ENCODE results near the gene FASN. TPM values are rescaled to one million over a fixed set of nuclear protein-coding genes. Genes with fewer than 3 reads are reported as not detected.
A peak's percentile ranks its signal among the peaks of the same experiment; 100 is the strongest.

Gene FASN
- total and polyA plus RNA-seq, 8 donors = 22.8 to 268 (median 81.6) TPM

DNA sequence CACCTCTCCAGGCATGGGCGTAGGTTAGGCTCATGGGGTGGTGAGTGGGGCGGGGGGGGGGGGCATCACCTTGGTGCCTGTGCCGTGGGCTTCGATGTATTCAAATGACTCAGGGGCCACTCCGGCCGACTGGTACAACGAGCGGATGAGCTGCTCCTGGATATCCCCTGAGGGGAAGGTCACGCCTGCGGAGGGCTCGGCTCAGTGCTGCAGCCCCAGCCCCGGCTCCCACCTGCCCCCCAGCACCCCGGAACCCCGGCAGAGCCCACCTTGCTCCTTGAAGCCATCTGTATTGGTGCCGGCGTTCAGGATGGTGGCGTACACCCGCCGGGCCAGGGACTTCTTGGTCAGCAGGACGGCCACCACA is 5.4 kb downstream of the FASN start:
- H3K27ac ChIP-seq = no peak overlapping the region
- peaks cover 14 to 31% (median 24%) of the 10 kb centered on the region in 4 donors for H3K4me1 ChIP-seq
- H3K27me3 ChIP-seq = no peaks in the 10 kb centered on the region
- no peaks in the 10 kb centered on the region for H3K9me3 ChIP-seq
- DNase-seq = no peak
- no peak for TF ChIP-seq EP300 (IDR thresholded peaks at IDR 0.05)
- TF ChIP-seq POLR2AphosphoS5 (IDR thresholded peaks at IDR 0.05) = no peak
- TF ChIP-seq POLR2A (IDR thresholded peaks at IDR 0.05) = no peak
- TF ChIP-seq, protein P1, sequence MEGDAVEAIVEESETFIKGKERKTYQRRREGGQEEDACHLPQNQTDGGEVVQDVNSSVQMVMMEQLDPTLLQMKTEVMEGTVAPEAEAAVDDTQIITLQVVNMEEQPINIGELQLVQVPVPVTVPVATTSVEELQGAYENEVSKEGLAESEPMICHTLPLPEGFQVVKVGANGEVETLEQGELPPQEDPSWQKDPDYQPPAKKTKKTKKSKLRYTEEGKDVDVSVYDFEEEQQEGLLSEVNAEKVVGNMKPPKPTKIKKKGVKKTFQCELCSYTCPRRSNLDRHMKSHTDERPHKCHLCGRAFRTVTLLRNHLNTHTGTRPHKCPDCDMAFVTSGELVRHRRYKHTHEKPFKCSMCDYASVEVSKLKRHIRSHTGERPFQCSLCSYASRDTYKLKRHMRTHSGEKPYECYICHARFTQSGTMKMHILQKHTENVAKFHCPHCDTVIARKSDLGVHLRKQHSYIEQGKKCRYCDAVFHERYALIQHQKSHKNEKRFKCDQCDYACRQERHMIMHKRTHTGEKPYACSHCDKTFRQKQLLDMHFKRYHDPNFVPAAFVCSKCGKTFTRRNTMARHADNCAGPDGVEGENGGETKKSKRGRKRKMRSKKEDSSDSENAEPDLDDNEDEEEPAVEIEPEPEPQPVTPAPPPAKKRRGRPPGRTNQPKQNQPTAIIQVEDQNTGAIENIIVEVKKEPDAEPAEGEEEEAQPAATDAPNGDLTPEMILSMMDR (IDR thresholded peaks at IDR 0.05) = no peak
- 91 to 100% (median 95%) methylated on average over 3 to 20 of the region's 20 CpGs for WGBS, 5 donors
- intact Hi-C loops (cut with DNase I; ENCODE audit: low total_unique reads) = no loop called here
- no peak overlapping the region for H3K4me3 ChIP-seq
- H3K36me3 ChIP-seq = peaks cover 82 to 88% (median 87%) of the 10 kb centered on the region in 4 donors

DNA sequence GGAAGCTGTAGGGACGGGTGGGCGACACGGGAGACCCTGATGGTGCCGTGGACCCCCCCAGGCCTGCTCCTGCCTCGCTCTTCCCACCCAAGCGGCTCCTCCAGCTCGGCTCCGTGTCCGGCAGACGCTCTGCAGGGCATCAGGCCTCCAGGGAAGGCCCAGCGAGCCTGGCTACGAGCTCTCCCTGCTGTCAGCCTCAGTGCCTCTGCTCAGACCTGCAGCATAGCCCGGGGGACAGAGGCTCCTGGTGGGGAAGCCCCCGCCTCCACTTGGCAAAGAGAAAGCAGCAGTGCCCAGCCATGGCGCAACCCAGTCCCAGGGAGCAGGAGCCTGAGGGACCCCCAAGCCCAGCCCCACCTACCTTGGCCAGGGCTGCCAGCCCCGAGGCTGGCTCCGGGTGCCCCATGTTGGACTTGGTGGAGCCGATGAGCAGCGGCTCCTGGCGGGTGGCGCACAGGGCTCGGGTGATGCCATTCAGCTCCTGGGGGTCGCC is 5.9 kb downstream of the FASN start:
- H3K4me3 ChIP-seq = no peak overlapping the region
- DNase-seq = no peak
- TF ChIP-seq POLR2AphosphoS5 (IDR thresholded peaks at IDR 0.05) = no peak
- H3K4me1 ChIP-seq = peaks cover 12 to 27% (median 20%) of the 10 kb centered on the region in 4 donors
- H3K27ac ChIP-seq = no peak overlapping the region
- WGBS, 5 donors = 60 to 95% (median 92%) methylated on average over 1 to 23 of the region's 23 CpGs
- no peaks in the 10 kb centered on the region for H3K9me3 ChIP-seq
- intact Hi-C loops (cut with DNase I; ENCODE audit: low total_unique reads) = no loop called here
- H3K27me3 ChIP-seq = no peaks in the 10 kb centered on the region
- H3K36me3 ChIP-seq = peaks cover 87 to 93% (median 91%) of the 10 kb centered on the region in 4 donors

DNA sequence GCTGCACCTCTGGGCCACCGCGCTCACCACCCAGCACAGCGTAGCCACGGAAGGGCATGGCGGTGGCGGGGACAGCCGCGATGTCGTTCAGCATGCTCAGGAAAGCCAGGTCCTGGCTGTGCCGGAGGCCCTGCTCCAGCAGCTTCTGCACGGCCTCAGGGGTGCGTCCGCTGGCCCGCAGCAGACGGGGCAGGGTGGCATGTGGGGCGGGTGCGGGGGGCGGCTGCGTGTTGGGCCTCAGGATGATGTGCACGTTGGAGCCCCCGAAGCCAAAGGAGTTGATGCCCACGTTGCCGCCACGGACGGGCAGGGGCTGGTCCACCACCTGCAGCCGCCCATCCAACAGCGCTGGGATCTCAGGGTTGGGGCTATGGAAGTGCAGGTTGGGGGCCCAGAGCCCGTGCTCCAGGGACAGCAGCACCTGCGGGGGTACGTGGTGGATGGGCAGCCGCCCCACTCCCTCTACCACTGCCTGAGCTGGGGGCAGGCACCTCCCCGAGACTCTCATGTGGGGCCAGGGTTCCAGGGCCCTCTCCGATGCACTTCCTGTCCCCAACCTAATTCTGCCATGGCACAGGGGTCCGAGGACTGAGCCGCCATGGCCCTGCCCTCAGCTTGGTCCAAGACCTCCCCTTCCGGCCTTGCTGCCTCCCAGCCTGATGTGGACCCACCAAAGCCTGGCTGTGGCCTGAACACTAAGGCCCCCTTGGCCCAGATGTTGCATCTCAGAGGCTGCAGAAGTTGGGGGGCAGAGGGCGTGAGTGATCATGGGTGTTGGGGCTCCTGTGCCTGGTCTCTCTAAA is 6.6 kb downstream of the FASN start:
- WGBS, 5 donors = 90 to 96% (median 93%) methylated on average over 6 to 37 of the region's 37 CpGs
- Histone ChIP-seq H3K4me1 (peaks cover 5 to 20% (median 13%) of the 10 kb centered on the region in 4 donors), H3K4me3 (no peak overlapping the region), H3K9me3 (no peaks in the 10 kb centered on the region), H3K27ac (no peak overlapping the region), H3K27me3 (no peaks in the 10 kb centered on the region), H3K36me3 (peaks cover 94 to 100% (median 98%) of the 10 kb centered on the region in 4 donors)
- TF ChIP-seq EP300 (IDR thresholded peaks at IDR 0.05) = no peak
- TF ChIP-seq, protein P1 (IDR thresholded peaks at IDR 0.05) = no peak
- peak in 1 of 3 donors; percentile 2 for TF ChIP-seq POLR2AphosphoS5 (IDR thresholded peaks at IDR 0.05)
- no peak for TF ChIP-seq POLR2A (IDR thresholded peaks at IDR 0.05)
- intact Hi-C loops (cut with DNase I; ENCODE audit: low total_unique reads) = no loop called here
- DNase-seq = no peak

DNA sequence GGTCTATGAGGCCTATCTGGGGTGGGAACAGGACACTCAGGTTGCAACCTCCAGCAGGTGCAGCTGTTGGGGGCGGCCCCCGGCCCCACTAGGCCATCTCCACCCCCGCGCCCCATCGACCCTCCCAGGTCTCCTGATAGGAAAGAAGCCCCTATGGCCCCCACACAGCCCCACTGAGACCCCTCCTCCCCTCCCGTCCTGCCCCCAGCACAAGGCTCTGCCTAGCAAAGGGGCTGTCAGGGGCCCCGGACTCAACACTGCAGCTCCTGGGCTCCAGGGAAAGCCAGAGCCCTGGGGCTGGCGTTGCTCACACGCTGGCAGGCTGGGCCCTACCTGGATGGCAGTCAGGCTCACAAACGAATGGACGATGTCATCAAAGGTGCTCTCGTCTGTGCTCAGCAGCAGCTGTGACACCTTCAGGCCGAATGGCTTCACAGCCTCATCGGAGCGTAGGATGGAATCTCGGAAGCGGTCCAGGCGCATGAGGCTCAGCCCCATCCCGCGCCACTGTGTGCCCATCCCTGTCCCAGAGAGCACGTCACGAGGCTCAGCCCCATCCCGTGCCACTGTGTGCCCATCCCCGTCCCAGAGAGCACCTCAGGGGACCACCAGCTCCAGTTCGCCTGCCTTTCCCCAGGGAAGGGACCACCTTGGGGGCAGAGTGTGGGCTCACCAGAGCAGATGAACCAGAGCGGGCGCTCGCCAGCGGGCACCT is 7.3 kb downstream of the FASN start:
- intact Hi-C loops (cut with DNase I; ENCODE audit: low total_unique reads) = no loop called here
- Histone ChIP-seq H3K27ac (no peak overlapping the region), H3K4me1 (peaks cover 0 to 12% (median 5%) of the 10 kb centered on the region in 4 donors), H3K36me3 (peaks cover 98 to 100% (median 100%) of the 10 kb centered on the region in 4 donors), H3K27me3 (no peaks in the 10 kb centered on the region), H3K9me3 (no peaks in the 10 kb centered on the region), H3K4me3 (no peak overlapping the region)
- TF ChIP-seq EP300 (IDR thresholded peaks at IDR 0.05) (no peak), POLR2AphosphoS5 (IDR thresholded peaks at IDR 0.05) (no peak), POLR2A (IDR thresholded peaks at IDR 0.05) (no peak)
- TF ChIP-seq, protein P1 (IDR thresholded peaks at IDR 0.05) = no peak
- WGBS, 5 donors = 93 to 100% (median 94%) methylated on average over 8 to 29 of the region's 29 CpGs
- no peak for DNase-seq
